H1 (cell line): Measurements from ENCODE around the gene SSH2. TPM values are rescaled to one million over a fixed set of nuclear protein-coding genes. Genes with fewer than 3 reads are reported as not detected.

Source experiments
- BCL11A ChIP-seq, 2 experiments: IDR thresholded peaks; one replicate each; pipeline ENCODE4 v1.6.1; 2011; ENCODE audit warnings: low read depth in 2 of 2, low read length in 2 of 2, mild to moderate bottlenecking in 2 of 2
- CHD7 ChIP-seq: fragments of 300-600 bp; sonication (generic); IDR thresholded peaks from 2 replicates; pipeline ENCODE4 v1.7.1; 2012; ENCODE audit warnings: low read length, moderate library complexity, mild to moderate bottlenecking, inconsistent platforms; ENCODE audit not compliant: insufficient replicate concordance
- CTCF ChIP-seq, 3 experiments: IDR thresholded peaks; 1 replicate in 2 of 3; 2 replicates in 1 of 3; pipeline versions ENCODE4 v1.5.1 to v1.6.1; 2011; ENCODE audit warnings: low read length in 3 of 3, mild to moderate bottlenecking in 3 of 3, inconsistent platforms in 2 of 3, low read depth in 1 of 3, moderate library complexity in 1 of 3; ENCODE audit not compliant: insufficient read depth in 1 of 3; ENCODE audit errors: control extremely low read depth in 1 of 3
- KDM1A ChIP-seq: fragments of 200-600, 300-600 bp; sonication (generic); IDR thresholded peaks from 2 replicates; pipeline ENCODE4 v1.7.1; 2016; ENCODE audit warnings: mild to moderate bottlenecking, low read length, borderline replicate concordance
- SIRT6 ChIP-seq: IDR thresholded peaks from one replicate; pipeline ENCODE4 v1.7.1; 2012; ENCODE audit warnings: low read length, inconsistent platforms
- SUZ12 ChIP-seq: fragments of 200-600 bp; sonication (generic); IDR thresholded peaks from 2 replicates; pipeline ENCODE4 v1.6.1; 2012; ENCODE audit warnings: mild to moderate bottlenecking, inconsistent platforms, low read length, moderate library complexity, mixed read lengths
- TEAD4 ChIP-seq: IDR thresholded peaks from 2 replicates; pipeline ENCODE4 v1.6.1; 2012; ENCODE audit warnings: low read depth, low read length, inconsistent platforms, mixed read lengths
- USF2 ChIP-seq: IDR thresholded peaks from 2 replicates; pipeline ENCODE4 v1.6.1; 2011; ENCODE audit warnings: low read length, improper control_type of control experiment
- polyA plus RNA-seq, 7 experiments: library from polyadenylated mRNA; depleted of rRNA in 3 of 7; stranded (reverse) in 5 of 7; unstranded in 2 of 7; fragments of >200 nt in 5 of 7; fragments of 200-250 nt in 2 of 7; gene quantifications; 1 replicate in 5 of 7; 2 replicates in 1 of 7; 4 replicates in 1 of 7; pipeline versions ENCODE4 v1.2.1 to v1.2.3, GENCODE V29; 2011 to 2013; ENCODE audit warnings: missing spikeins in 2 of 7, mixed read lengths in 2 of 7
- total RNA-seq: library from RNA; stranded (reverse); fragmentation: NEBNext Ultra II Directional; extraction: Animal tissue kit (Norgen Biotek cat#: 25700); gene quantifications from 2 replicates; pipeline ENCODE4 v1.2.1, GENCODE V29; 2021

The SSH2 gene
- total and polyA plus RNA-seq, 2 of the 8 experiments (the other 6 are each of a cell fraction or from before 2014, with no cell fraction given) = 5.2 to 15.9 TPM

- TF ChIP-seq CTCF (IDR thresholded peaks at IDR 0.05; ENCODE audit: control extremely low read depth in 1 of 3, insufficient read depth in 1 of 3, low read depth in 1 of 3, low read length in 3 of 3) (no peak), USF2 (no peak), CHD7 (no peak), KDM1A (no peak), TEAD4 (no peak), BCL11A (IDR thresholded peaks at IDR 0.05; ENCODE audit: low read depth in 2 of 2, low read length in 2 of 2) (no peak), SIRT6 (no peak), SUZ12 (no peak)
Measured at GRCh38 chr17:29855686-29856085, 74.3 kb downstream of the SSH2 start (continued).
